ENCODE data around the gene FOXG1.
A peak's percentile ranks its signal among the peaks of the same experiment; 100 is the strongest.

Gene FOXG1

DNA sequence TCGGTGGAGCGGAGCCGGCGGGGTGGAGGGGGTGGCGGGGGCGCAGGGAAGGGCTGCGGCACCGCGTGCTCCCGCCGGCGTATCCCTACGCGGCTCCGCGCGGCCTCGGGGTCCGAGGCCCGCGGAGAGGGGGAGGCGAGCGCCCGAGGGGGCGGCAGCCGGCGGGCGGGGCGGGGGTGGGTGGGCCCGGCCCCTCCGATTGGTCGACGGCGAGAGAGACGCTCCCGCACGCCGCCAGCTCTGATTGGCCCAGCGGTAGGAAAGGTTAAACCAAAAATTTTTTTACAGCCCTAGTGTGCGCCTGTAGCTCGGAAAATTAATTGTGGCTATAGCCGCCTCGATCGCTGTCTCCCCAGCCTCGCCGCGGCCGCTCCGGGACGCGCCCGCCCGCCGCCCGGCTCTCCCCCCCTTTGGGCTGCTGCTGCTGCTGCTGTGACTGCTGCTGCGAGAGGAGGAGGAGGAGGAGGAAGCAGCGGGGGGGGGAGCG lies at the start of gene FOXG1:
TSS of gene FOXG1 (plus strand) at position 319 of the 487 bp plus-strand sequence. CDS start 493 bp downstream, outside the sequence.
- no peak for DNase-seq

DNA sequence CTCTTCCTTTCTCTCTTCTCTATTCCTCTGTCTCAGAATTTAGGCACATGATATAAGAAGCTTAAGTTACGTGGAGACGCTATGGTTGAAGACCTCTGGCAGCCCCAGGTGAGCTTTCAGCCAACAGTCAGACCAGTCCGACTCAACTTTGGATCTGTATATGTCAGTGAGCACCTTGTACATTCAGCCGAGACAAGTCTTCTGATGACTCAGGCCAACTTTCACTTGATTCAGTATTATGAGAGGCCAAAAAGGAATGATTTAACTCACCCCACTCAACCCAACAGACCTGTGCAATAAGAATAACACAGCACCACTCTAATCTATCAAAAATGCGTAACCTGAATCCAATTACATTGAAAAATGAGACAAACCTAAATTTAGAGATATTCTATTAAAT lies 47.5 kb upstream of the FOXG1 start:
- DNase-seq, result no peak

- DNase-seq, result no peak
Measured at GRCh38 chr14:28731358-28731757, 35.2 kb upstream of the FOXG1 start.

DNA sequence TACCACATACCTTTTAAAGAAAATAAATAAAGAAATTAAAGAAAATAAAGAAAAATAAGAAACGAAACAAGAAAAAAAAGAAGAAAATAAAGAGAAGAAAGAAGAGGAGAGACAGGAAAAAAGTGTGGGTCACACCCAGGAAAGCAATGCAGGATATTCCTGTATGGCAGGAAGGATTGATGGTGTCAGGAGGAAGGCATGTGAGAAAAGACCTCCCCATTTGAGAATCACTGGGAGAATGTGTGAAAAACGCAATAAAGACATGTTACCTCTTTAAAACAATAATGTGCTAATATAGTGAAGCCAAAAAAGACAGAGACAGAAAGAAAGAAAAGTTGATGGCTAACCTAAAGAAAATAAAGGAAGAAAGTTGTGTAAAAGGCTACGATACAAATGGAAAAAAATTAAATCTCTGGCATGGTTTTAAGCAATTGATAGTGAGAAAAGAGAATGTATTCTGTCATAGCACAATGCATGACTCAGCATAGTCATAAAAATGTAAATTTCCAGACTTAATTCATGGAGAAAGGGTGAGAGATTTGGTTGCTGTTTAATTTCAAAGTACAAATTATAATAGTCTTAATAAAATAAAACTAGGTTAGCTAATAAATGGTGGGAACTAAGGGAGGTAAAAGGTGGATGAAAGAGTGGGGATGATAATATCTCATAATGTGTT lies 24.3 kb upstream of the FOXG1 start:
- no peak for DNase-seq

- no peak for DNase-seq
Measured at GRCh38 chr14:28744126-28744525, 22.5 kb upstream of the FOXG1 start.

DNA sequence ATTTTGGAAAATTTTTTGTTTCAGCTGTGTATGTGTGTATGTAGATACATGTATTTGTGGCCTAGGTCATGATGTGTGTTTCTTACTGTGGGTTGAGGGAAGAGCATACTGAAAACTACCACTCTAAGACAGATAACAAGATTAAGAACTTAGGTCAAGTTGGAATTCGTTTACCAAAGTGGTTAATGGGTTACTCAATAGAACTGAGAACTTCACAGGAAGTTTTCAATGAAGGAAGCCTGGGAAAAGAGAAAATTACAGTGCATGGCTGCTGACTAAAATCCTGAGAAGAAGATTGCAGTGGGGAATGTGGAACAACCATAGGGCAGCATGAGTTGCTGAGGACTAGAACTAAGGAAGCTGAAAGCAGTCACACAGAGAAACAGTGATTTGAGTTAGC lies 21.4 kb upstream of the FOXG1 start:
- DNase-seq, result no peak

- no peak for DNase-seq
Measured at GRCh38 chr14:28746247-28746646, 20.3 kb upstream of the FOXG1 start.

DNA sequence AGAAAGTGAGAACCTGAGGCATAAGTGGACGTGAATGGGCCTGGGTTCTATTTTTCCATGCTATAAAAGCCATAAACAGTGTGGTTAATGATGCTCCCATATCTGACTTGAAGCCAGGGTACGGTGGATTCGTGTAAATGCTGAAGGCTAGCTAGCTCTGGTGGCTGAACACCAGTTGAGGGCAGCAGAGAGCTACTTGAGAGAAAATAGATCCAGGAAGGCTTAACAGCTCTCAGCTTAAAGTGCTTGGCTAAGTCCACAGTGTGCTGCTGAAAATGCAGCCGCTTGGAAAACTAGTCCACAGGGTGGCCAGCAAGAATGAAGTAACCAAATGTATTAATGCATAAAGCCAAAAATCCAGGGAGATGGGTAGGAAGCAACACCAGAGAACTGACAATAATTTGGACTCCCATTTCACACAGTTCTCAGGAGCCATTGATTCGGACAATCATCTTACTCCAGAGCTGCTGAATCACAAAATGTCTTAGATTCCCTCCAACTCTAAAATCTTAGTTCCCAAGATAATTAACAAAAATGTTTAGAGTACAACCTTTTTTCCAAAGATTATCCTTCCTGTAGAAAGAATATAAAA lies 15.0 kb upstream of the FOXG1 start:
- DNase-seq, result peak; percentile 80

DNA sequence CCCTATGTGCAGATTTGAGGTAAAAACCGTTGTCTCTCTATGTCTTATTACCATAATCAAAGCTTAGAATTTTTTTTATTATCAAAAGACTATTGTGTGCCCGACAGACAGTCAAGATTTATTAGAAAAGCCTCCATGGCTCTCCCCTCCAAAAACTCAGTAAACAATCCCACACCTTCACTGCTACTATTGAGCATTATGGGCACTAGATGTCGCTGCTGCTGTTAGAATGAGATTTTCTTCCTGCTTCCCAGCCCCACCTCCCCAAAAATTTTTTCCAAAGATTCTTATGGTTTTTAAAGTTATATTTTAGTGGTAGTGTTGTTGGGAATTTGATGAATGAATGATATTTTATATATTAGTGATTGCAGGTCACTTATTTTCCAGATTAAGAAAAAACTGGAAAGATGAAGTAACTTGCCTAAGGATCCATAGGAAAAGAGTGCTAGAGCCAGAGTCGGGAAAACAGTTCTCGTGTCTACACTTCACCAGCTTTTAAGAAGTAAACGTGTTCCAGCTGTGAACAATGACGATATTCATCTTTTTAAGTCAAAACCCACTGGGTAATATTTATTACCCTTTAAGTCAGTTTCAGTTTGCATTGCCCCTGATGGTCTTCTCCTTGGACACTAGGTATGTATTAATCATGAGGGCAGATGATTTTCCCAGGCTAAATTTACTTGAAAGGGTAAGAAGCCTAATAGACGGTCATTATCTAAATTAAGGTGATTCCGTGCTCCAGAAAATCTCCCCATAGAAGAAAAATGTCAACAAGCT lies 12.2 kb upstream of the FOXG1 start:
- DNase-seq, result peak; percentile 55

GRCh38 chr14:28755198-28755815 lies 11.3 kb upstream of the FOXG1 start:
- DNase-seq, result no peak

- DNase-seq, result no peak
Measured at GRCh38 chr14:28755884-28756268, 10.7 kb upstream of the FOXG1 start.

GRCh38 chr14:28756269-28756883 lies 10.2 kb upstream of the FOXG1 start:
- DNase-seq, result no peak

DNA sequence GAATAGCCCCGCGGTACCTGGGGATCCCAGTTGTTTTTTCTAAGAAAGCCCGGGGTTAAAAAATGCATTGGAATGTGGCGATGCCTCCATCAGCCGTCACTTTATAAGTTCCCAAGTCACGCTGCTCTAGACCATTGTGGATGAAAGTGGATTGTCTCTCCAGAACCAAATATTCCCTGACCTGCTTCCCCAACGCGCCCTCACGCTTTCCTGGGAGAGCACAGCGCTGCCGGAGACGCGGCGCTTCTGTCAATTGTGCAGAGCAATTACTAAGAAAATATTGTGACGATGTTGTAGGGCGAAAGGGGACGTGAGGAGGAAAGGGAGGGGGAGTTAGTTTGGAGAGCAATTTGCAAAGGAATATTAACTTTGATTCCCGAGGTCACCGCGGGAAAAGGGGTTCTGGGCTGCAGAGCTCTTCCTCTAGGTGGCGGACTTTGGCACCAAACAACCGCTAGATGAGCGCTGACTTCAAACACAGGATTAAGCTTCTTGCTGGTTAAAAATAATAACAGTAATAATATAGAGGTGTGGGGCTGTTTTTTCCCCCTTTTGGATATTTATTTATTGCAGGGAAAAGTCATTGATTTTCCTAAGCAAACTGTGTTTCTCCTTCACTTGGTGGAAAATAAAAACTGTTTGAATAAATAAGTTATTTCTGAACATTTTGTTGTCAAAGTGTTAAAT lies 9.6 kb upstream of the FOXG1 start:
- no peak for DNase-seq

- no peak for DNase-seq
Measured at GRCh38 chr14:28757786-28758185, 8.8 kb upstream of the FOXG1 start.

- DNase-seq, result no peak
Measured at GRCh38 chr14:28758253-28758884, 8.2 kb upstream of the FOXG1 start.

DNA sequence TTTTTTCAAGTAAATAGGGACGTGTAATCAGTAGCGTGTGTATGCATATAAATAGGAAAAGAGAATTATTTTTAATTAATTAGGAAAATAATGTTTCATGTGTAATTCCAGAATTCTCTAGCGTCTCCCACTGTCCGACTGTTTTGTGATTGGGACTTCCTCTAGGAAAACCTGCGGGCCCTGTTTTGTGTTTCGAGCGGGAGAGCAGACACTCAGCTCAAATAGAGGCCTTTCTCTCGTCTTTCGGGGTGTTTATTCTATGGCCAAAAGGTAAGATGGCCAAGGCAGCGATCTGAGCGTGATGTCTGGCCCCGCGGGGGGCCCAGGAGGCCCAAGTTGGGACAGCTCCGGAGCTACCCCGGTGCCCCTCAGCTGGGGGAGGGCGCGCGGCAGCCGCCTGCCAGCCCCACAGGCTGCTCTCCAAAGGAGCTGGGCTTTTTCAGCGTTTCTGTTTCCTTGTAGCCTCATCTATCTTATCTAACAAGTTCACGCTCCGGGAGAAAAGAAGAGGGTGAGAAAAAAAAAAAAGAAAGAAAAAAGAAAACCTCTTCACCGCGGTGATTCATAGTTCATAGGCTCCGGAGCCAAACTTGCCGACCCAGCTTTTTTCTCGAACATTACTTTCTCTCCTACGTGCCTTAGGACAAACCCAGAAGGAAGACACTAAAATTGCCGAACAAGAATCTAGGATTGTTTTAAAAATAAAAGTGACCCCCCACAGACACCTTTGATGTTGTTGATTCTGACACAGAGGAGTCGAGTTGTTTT lies 7.5 kb upstream of the FOXG1 start:
- no peak for DNase-seq

GRCh38 chr14:28759653-28760313 lies 6.8 kb upstream of the FOXG1 start:
- DNase-seq, result no peak

GRCh38 chr14:28760431-28760996 lies 6.1 kb upstream of the FOXG1 start:
- no peak for DNase-seq

DNA sequence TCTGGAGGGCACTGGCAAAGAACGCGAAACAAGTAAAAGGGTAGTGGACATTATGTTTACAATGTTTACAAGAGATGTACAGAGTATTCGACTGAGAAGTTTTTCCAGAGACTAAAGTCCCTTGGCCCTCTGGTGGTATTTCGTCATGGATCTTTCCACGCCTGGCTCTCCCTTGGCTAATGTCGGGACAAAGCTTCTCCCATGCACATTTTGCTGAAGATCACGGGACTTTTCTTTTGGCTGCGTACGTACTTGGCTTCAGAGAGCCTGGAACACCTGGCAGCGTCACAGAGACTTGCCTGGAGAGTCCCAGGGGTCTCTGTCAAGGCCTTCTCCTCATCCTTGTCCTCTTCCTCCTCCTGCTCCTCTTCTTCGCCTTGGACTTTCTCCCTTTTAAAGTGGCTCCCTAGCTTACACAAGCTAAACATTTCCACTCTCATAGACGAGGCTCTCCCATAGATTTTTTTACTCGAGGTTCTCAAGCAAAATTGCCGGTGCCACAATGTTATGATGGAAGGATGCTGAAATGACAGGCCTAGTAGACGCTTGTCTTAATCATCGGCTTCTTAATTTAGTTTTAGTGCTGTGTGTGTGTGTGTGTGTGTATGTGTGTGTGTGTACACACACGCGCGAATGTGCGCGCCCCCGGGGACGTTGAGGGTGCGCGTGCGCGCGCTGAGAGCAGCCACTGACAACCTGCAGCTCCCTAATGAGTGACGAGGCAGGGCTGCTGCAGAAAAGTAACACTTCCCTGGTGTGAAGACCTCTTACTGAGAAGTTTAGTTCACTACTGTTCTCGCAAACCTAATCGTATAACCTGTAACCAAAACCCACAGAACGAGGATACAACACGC lies 4.9 kb upstream of the FOXG1 start:
- DNase-seq, result no peak
